ENCODE results near the gene C5orf46.

DNA sequence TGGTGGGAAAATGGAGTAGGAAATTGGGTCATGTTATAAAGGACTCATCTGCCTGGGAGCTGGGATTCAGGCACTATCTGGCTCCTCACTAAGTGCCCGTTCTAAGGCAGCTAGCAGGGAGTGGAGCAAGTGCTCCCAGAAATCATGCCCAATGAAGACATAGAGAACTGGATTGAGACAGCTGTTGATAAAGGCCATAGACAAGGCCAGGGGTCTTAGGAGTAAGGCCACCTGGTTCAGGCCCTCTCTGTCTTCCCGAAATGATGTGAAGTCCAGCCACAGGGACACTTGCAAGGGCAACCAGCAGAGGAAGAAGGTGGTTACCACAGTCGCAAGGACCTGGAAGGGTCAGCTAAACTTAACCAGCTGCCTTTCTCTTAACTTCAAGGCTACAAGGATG, 54.8 kb downstream of the C5orf46 start:
- TF ChIP-seq, protein P1, sequence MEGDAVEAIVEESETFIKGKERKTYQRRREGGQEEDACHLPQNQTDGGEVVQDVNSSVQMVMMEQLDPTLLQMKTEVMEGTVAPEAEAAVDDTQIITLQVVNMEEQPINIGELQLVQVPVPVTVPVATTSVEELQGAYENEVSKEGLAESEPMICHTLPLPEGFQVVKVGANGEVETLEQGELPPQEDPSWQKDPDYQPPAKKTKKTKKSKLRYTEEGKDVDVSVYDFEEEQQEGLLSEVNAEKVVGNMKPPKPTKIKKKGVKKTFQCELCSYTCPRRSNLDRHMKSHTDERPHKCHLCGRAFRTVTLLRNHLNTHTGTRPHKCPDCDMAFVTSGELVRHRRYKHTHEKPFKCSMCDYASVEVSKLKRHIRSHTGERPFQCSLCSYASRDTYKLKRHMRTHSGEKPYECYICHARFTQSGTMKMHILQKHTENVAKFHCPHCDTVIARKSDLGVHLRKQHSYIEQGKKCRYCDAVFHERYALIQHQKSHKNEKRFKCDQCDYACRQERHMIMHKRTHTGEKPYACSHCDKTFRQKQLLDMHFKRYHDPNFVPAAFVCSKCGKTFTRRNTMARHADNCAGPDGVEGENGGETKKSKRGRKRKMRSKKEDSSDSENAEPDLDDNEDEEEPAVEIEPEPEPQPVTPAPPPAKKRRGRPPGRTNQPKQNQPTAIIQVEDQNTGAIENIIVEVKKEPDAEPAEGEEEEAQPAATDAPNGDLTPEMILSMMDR (IDR thresholded peaks at IDR 0.05) = no peak
- no peak for TF ChIP-seq POLR2A (IDR thresholded peaks at IDR 0.05)

Measured in esophagus squamous epithelium (tissue), 4 donors.